ENCODE measurements around the gene PRMT7.

DNA sequence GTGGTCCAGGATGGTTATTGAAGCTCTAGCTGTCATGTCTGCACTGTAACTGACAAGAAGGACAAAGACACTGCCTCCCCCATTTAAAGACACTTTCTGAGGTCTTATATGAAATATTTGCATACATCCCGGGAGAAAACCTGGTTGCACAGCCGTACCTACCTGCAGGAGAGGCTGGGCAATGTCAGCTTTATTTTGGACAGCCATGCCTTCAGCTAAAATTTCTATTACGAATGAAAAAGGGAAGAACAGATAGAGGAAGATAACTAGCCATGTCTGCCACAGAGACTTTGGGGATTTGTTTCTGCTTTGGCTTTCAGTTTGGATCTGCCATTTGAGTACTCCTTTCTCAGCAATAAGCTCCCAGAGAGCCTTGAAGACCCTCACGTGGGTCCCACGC is 27.5 kb upstream of the PRMT7 start:
- TF ChIP-seq GTF2F1 (IDR thresholded peaks at IDR 0.05; ENCODE audit: borderline replicate concordance, low read depth, low read length) (no peak), CEBPB (IDR thresholded peaks at IDR 0.05; ENCODE audit: low read depth, low read length) (no peak), BRCA1 (IDR thresholded peaks at IDR 0.05; ENCODE audit: low read depth, low read length) (no peak), SUZ12 (IDR thresholded peaks at IDR 0.05; ENCODE audit: low read length) (no peak), RAD21 (IDR thresholded peaks at IDR 0.05 in 1 of 2, conservative IDR thresholded peaks at IDR 0.05 in 1 of 2; ENCODE audit: low read depth in 2 of 2, low read length in 2 of 2) (no peak), JUND (IDR thresholded peaks at IDR 0.05; ENCODE audit: low read length) (no peak), TAF1 (IDR thresholded peaks at IDR 0.05; ENCODE audit: low read depth, low read length) (no peak), SRF (IDR thresholded peaks at IDR 0.05; ENCODE audit: low read depth, low read length) (no peak), CBX8 (IDR thresholded peaks at IDR 0.05; ENCODE audit: borderline replicate concordance, low read depth, low read length) (no peak), EZH2 (IDR thresholded peaks at IDR 0.05; ENCODE audit: low read depth, low read length, severe bottlenecking) (no peak)
- TF ChIP-seq, protein P1, sequence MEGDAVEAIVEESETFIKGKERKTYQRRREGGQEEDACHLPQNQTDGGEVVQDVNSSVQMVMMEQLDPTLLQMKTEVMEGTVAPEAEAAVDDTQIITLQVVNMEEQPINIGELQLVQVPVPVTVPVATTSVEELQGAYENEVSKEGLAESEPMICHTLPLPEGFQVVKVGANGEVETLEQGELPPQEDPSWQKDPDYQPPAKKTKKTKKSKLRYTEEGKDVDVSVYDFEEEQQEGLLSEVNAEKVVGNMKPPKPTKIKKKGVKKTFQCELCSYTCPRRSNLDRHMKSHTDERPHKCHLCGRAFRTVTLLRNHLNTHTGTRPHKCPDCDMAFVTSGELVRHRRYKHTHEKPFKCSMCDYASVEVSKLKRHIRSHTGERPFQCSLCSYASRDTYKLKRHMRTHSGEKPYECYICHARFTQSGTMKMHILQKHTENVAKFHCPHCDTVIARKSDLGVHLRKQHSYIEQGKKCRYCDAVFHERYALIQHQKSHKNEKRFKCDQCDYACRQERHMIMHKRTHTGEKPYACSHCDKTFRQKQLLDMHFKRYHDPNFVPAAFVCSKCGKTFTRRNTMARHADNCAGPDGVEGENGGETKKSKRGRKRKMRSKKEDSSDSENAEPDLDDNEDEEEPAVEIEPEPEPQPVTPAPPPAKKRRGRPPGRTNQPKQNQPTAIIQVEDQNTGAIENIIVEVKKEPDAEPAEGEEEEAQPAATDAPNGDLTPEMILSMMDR (IDR thresholded peaks at IDR 0.05; ENCODE audit: control extremely low read depth in 1 of 3, insufficient read depth in 1 of 3, low read depth in 1 of 3, low read length in 3 of 3) = no peak
- TF ChIP-seq, protein P2, sequence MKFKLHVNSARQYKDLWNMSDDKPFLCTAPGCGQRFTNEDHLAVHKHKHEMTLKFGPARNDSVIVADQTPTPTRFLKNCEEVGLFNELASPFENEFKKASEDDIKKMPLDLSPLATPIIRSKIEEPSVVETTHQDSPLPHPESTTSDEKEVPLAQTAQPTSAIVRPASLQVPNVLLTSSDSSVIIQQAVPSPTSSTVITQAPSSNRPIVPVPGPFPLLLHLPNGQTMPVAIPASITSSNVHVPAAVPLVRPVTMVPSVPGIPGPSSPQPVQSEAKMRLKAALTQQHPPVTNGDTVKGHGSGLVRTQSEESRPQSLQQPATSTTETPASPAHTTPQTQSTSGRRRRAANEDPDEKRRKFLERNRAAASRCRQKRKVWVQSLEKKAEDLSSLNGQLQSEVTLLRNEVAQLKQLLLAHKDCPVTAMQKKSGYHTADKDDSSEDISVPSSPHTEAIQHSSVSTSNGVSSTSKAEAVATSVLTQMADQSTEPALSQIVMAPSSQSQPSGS (IDR thresholded peaks at IDR 0.05; ENCODE audit: low read length) = no peak
- TF ChIP-seq, protein P3, sequence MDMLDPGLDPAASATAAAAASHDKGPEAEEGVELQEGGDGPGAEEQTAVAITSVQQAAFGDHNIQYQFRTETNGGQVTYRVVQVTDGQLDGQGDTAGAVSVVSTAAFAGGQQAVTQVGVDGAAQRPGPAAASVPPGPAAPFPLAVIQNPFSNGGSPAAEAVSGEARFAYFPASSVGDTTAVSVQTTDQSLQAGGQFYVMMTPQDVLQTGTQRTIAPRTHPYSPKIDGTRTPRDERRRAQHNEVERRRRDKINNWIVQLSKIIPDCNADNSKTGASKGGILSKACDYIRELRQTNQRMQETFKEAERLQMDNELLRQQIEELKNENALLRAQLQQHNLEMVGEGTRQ (IDR thresholded peaks at IDR 0.05; ENCODE audit: low read length) = no peak
